Endothelial cell of umbilical vein (primary cell): ENCODE measurements around the gene MAP4K3. TPM values are rescaled to one million over a fixed set of nuclear protein-coding genes. Genes with fewer than 3 reads are reported as not detected.

Source experiments
- BruUV-seq: library from RNA; stranded (reverse); fragments of 400-500 nt; replicated peaks from 2 replicates; lab custom pipeline; 2021; lab: Mats Ljungman, UMichigan
- CTCF ChIA-PET: fragments of 300-600, 350-600 bp; sonication (Branson Sonifier 250); formaldehyde crosslinking; loops from one replicate; lab custom pipeline; 2021; ENCODE audit warnings: antibody characterized with exemption, inconsistent platforms; lab: Charles Lee
- POLR2A ChIA-PET: fragments of 300-600, 350-600 bp; sonication (Branson Sonifier 250); formaldehyde crosslinking; loops from one replicate; lab custom pipeline; 2021; ENCODE audit warnings: antibody characterized with exemption, inconsistent platforms; lab: Charles Lee
- DNase-seq: peaks from one replicate; pipeline ENCODE4 v3.0.0-alpha.2; 2011; ENCODE audit warnings: low read depth, low spot score
- FAIRE-seq: peaks from 2 replicates; lab custom pipeline; 2011; peaks lifted over from hg19 to GRCh38; lab: Jason Lieb, UNC
- H2AFZ ChIP-seq: 2 replicates; pipeline ENCODE4 v1.6.0; 2012; ENCODE audit warnings: low read depth, low read length, control low read depth, inconsistent platforms
- H3K27ac ChIP-seq: 2 replicates; pipeline ENCODE4 v1.5.1; 2011; ENCODE audit warnings: low read depth, mild to moderate bottlenecking, control low read depth, low read length, moderate library complexity; ENCODE audit not compliant: insufficient read depth
- H3K27me3 ChIP-seq, 2 experiments: 2 replicates each; pipeline versions ENCODE4 v1.6.0 to v1.6.1; 2011; ENCODE audit warnings: low read length in 2 of 2, mixed read lengths in 1 of 2; ENCODE audit not compliant: control insufficient read depth in 2 of 2, insufficient read depth in 2 of 2
- H3K36me3 ChIP-seq, 2 experiments: 2 replicates in 1 of 2; 3 replicates in 1 of 2; pipeline ENCODE4 v1.5.1; 2011; ENCODE audit warnings: low read length in 2 of 2, mild to moderate bottlenecking in 1 of 2, moderate library complexity in 1 of 2; ENCODE audit not compliant: control insufficient read depth in 2 of 2, insufficient read depth in 2 of 2; ENCODE audit errors: extremely low read depth in 1 of 2
- H3K4me1 ChIP-seq: 3 replicates; pipeline ENCODE4 v1.5.1; 2011; ENCODE audit warnings: mild to moderate bottlenecking, low read length; ENCODE audit not compliant: control insufficient read depth, insufficient read depth; ENCODE audit errors: extremely low read depth
- H3K4me2 ChIP-seq: 2 replicates; pipeline ENCODE4 v1.6.1; 2011; ENCODE audit warnings: low read length, control low read depth, mixed read lengths; ENCODE audit not compliant: insufficient read depth
- H3K4me3 ChIP-seq, 3 experiments: fragments of 200-600 bp in 1 of 3; sonication (generic), shearing (Covaris generic) in 1 of 3; replicated peaks in 1 of 3; 2 replicates each; pipeline ENCODE4 v1.5.1; 2011 to 2016; ENCODE audit warnings: control low read depth in 3 of 3, low read length in 3 of 3, mild to moderate bottlenecking in 2 of 3, inconsistent platforms in 1 of 3, low read depth in 1 of 3, moderate library complexity in 1 of 3; ENCODE audit not compliant: insufficient read depth in 1 of 3
- H3K79me2 ChIP-seq: 2 replicates; pipeline ENCODE4 v1.6.0; 2012; ENCODE audit warnings: low read length, inconsistent platforms; ENCODE audit not compliant: control insufficient read depth, insufficient read depth
- H3K9ac ChIP-seq: replicated peaks from 2 replicates; pipeline ENCODE3; 2011; ENCODE audit warnings: low read length, control low read depth; ENCODE audit not compliant: insufficient read depth; ENCODE audit errors: extremely low read depth
- H3K9me1 ChIP-seq: replicated peaks from 3 replicates; pipeline ENCODE4 v1.6.0; 2011; ENCODE audit warnings: mild to moderate bottlenecking, low read length; ENCODE audit not compliant: control insufficient read depth, insufficient read depth; ENCODE audit errors: extremely low read depth
- H3K9me3 ChIP-seq: replicated peaks from 2 replicates; pipeline ENCODE4 v1.5.1; 2012; ENCODE audit warnings: low read length, inconsistent platforms; ENCODE audit not compliant: control insufficient read depth, insufficient read depth
- H4K20me1 ChIP-seq: replicated peaks from 2 replicates; pipeline ENCODE3; 2011; ENCODE audit warnings: mild to moderate bottlenecking, low read length; ENCODE audit not compliant: control insufficient read depth, insufficient read depth; ENCODE audit errors: extremely low read depth
- CTCF ChIP-seq, 2 donors: IDR thresholded peaks; 1 replicate in 1 of 2; 2 replicates in 1 of 2; pipeline ENCODE4 v1.5.1; 2011; ENCODE audit warnings: low read length in 2 of 2, mild to moderate bottlenecking in 2 of 2, moderate library complexity in 2 of 2, control low read depth in 1 of 2, inconsistent platforms in 1 of 2, low read depth in 1 of 2; ENCODE audit not compliant: insufficient read depth in 1 of 2; ENCODE audit errors: extremely low read depth in 1 of 2
- EZH2 ChIP-seq: IDR thresholded peaks from 2 replicates; pipeline ENCODE4 v1.6.1; 2012; ENCODE audit warnings: borderline replicate concordance, low read depth, mild to moderate bottlenecking, moderate library complexity, low read length, inconsistent platforms; ENCODE audit not compliant: severe bottlenecking
- FOS ChIP-seq: IDR thresholded peaks from 2 replicates; pipeline ENCODE4 v1.6.1; 2011; ENCODE audit warnings: mild to moderate bottlenecking, low read length, moderate library complexity, borderline replicate concordance; ENCODE audit not compliant: insufficient read depth
- GATA2 ChIP-seq: IDR thresholded peaks from 2 replicates; pipeline ENCODE4 v1.7.0; 2011; ENCODE audit warnings: low read depth, mild to moderate bottlenecking, moderate library complexity, mixed read lengths, low read length; ENCODE audit not compliant: insufficient read length, insufficient read depth
- JUN ChIP-seq: IDR thresholded peaks from 2 replicates; pipeline ENCODE4 v1.6.1; 2011; ENCODE audit warnings: borderline replicate concordance, low read depth; ENCODE audit not compliant: insufficient read length, insufficient read depth
- MAX ChIP-seq: IDR thresholded peaks from 2 replicates; pipeline ENCODE4 v1.6.1; 2011; ENCODE audit not compliant: insufficient read depth, insufficient read length
- MYC ChIP-seq: IDR thresholded peaks from one replicate; pipeline ENCODE4 v1.6.1; 2011; ENCODE audit warnings: mild to moderate bottlenecking, low read depth, low read length
- POLR2A ChIP-seq: IDR thresholded peaks from 2 replicates; pipeline ENCODE4 v1.6.1; 2012; ENCODE audit warnings: low read depth, mild to moderate bottlenecking, control low read depth, low read length
- POLR2AphosphoS5 ChIP-seq: IDR thresholded peaks from 2 replicates; pipeline ENCODE4 v1.6.1; 2012; ENCODE audit warnings: low read depth, mild to moderate bottlenecking, control low read depth, low read length, moderate library complexity; ENCODE audit not compliant: insufficient read depth
- dilution Hi-C: fragments of 300-500 bp; cut with MboI; formaldehyde crosslinking; loops from one replicate; pipeline ENCODE4 v1.15.0; 2019; ENCODE audit warnings: low sequenced_read_pairs; ENCODE audit not compliant: extremely low pct_ligation_motif_present
- intact Hi-C: fragments of 100-400 bp; cut with micrococcal nuclease; formaldehyde crosslinking; loops from one replicate; pipeline ENCODE4 v1.10.0; 2022
- polyA plus RNA-seq, 4 experiments: library from polyadenylated mRNA; depleted of rRNA in 3 of 4; stranded (reverse) in 3 of 4; unstranded in 1 of 4; fragments of >200 nt; gene quantifications; 2 replicates each; pipeline versions ENCODE4 v1.2.1 to v1.2.3, GENCODE V29; 2011 to 2012; ENCODE audit warnings: missing spikeins in 1 of 4
- total RNA-seq: library from RNA; stranded (reverse); gene quantifications from 2 replicates; pipeline ENCODE4 v1.2.3, GENCODE V29; 2021

Gene MAP4K3
- total and polyA plus RNA-seq, 2 donors (not counting 3 experiments of a cell fraction or from before 2014, with no cell fraction given): 8.0 to 45.9 TPM

GRCh38 chr2:39265315-39265714, 171.8 kb downstream of the MAP4K3 start:
- no peak for TF ChIP-seq MAX
- no peak for TF ChIP-seq POLR2AphosphoS5
- no peak for TF ChIP-seq FOS
- TF ChIP-seq JUN: no peak
- no peak for TF ChIP-seq MYC
- TF ChIP-seq POLR2A: no peak
- no peak for TF ChIP-seq GATA2
- no peak for TF ChIP-seq EZH2
- no peak for TF ChIP-seq CTCF (IDR thresholded peaks at IDR 0.05; ENCODE audit: extremely low read depth in 1 of 2, insufficient read depth in 1 of 2, low read depth in 1 of 2, low read length in 2 of 2)

More at GRCh38 chr2:39265315-39265714, 171.8 kb downstream of the MAP4K3 start:
- ChIA-PET CTCF (no interaction called here), POLR2A (no interaction called here)
- Histone ChIP-seq H3K9me1 (no peaks in the 10 kb centered on the region), H3K9me3 (no peaks in the 10 kb centered on the region), H3K36me3 (peaks cover 0 to 2% of the 10 kb centered on the region in 2 experiments), H2AFZ (no peak overlapping the region), H3K4me1 (no peaks in the 10 kb centered on the region), H3K27ac (no peak overlapping the region), H3K4me2 (no peak overlapping the region), H3K9ac (no peak overlapping the region), H3K27me3 (no peaks in the 10 kb centered on the region), H4K20me1 (no peaks in the 10 kb centered on the region), H3K4me3 (no peak overlapping the region), H3K79me2 (no peaks in the 10 kb centered on the region)
- DNase-seq (no peak), FAIRE-seq (no peak)
- intact Hi-C loops (no loop called here), dilution Hi-C loops (no loop called here)
- no TSS peak for BruUV-seq
